Neuronal stem cell (in vitro differentiated cells): ENCODE data around the gene GPI.
"Not testable (repeated sequence)": the region's sequence is repeated elsewhere in the genome, so short reads cannot be mapped to it uniquely, and the experiment has no call there.

Source experiments
- DNase-seq: peaks from one replicate; pipeline ENCODE4 v3.0.0-alpha.2; 2013; ENCODE audit warnings: low spot score
- H2AFZ ChIP-seq: one replicate; pipeline ENCODE4 v1.6.1; 2013; ENCODE audit warnings: mild to moderate bottlenecking, low read length, inconsistent platforms
- H2AK5ac ChIP-seq: 2 replicates; pipeline ENCODE4 v1.6.1; 2013; ENCODE audit warnings: low read depth, mild to moderate bottlenecking, inconsistent platforms, low read length, moderate library complexity, mixed read lengths
- H2BK120ac ChIP-seq: 2 replicates; pipeline ENCODE4 v1.6.1; 2013; ENCODE audit warnings: low read depth, mild to moderate bottlenecking, inconsistent platforms, low read length, moderate library complexity, mixed read lengths
- H2BK12ac ChIP-seq: one replicate; pipeline ENCODE4 v1.6.1; 2013; ENCODE audit warnings: low read length, inconsistent platforms
- H2BK15ac ChIP-seq: 2 replicates; pipeline ENCODE4 v1.6.1; 2013; ENCODE audit warnings: mild to moderate bottlenecking, low read length, inconsistent platforms, mixed read lengths
- H2BK5ac ChIP-seq: one replicate; pipeline ENCODE4 v1.6.1; 2013; ENCODE audit warnings: inconsistent platforms, mild to moderate bottlenecking, low read length, moderate library complexity
- H3K14ac ChIP-seq: one replicate; pipeline ENCODE4 v1.6.1; 2013; ENCODE audit warnings: low read length, inconsistent platforms
- H3K18ac ChIP-seq: 2 replicates; pipeline ENCODE4 v1.6.1; 2013; ENCODE audit warnings: low read length, inconsistent platforms
- H3K23ac ChIP-seq: 2 replicates; pipeline ENCODE4 v1.6.1; 2013; ENCODE audit warnings: low read depth, mild to moderate bottlenecking, mixed read lengths, low read length, inconsistent platforms; ENCODE audit not compliant: poor library complexity
- H3K27ac ChIP-seq: replicated peaks from 3 replicates; pipeline ENCODE4 v1.5.1; 2013; ENCODE audit warnings: low read length, inconsistent platforms
- H3K27me3 ChIP-seq, 3 experiments: 2 replicates each; pipeline ENCODE4 v1.6.1; 2013; ENCODE audit warnings: low read length in 3 of 3, mild to moderate bottlenecking in 2 of 3, inconsistent platforms in 1 of 3, low read depth in 1 of 3, mixed read lengths in 1 of 3, moderate library complexity in 1 of 3; ENCODE audit not compliant: control insufficient read depth in 3 of 3, insufficient read depth in 3 of 3
- H3K36me3 ChIP-seq, 2 donors: replicated peaks in 1 of 2; 2 replicates each; pipeline ENCODE4 v1.6.1; 2013; ENCODE audit warnings: low read length in 2 of 2; ENCODE audit not compliant: control insufficient read depth in 2 of 2, insufficient read depth in 2 of 2
- H3K4ac ChIP-seq: 2 replicates; pipeline ENCODE4 v1.6.1; 2013; ENCODE audit warnings: inconsistent platforms, mild to moderate bottlenecking, low read length, moderate library complexity
- H3K4me1 ChIP-seq, 2 donors: 1 replicate in 1 of 2; 2 replicates in 1 of 2; pipeline ENCODE4 v1.6.1; 2013; ENCODE audit warnings: low read length in 2 of 2, low read depth in 1 of 2; ENCODE audit not compliant: control insufficient read depth in 2 of 2, insufficient read depth in 1 of 2
- H3K4me2 ChIP-seq: one replicate; pipeline ENCODE4 v1.6.1; 2013; ENCODE audit warnings: mild to moderate bottlenecking, low read length, inconsistent platforms; ENCODE audit not compliant: insufficient read depth, poor library complexity, severe bottlenecking
- H3K4me3 ChIP-seq, 2 donors: 2 replicates each; pipeline ENCODE4 v1.5.1; 2013; ENCODE audit warnings: low read length in 2 of 2, mild to moderate bottlenecking in 2 of 2, inconsistent platforms in 1 of 2, moderate library complexity in 1 of 2
- H3K79me1 ChIP-seq: one replicate; pipeline ENCODE4 v1.6.1; 2013; ENCODE audit warnings: low read depth, mild to moderate bottlenecking, inconsistent platforms, low read length, moderate library complexity
- H3K9ac ChIP-seq: one replicate; pipeline ENCODE4 v1.6.1; 2013; ENCODE audit warnings: mild to moderate bottlenecking, low read depth, low read length, inconsistent platforms; ENCODE audit not compliant: poor library complexity
- H3K9me3 ChIP-seq, 2 donors: replicated peaks in 1 of 2; 2 replicates each; pipeline versions ENCODE3 to v1.6.1; 2013; ENCODE audit warnings: low read length in 2 of 2, mild to moderate bottlenecking in 2 of 2, inconsistent platforms in 1 of 2, low read depth in 1 of 2, mixed read lengths in 1 of 2, moderate library complexity in 1 of 2; ENCODE audit not compliant: control insufficient read depth in 2 of 2, insufficient read depth in 1 of 2
- H4K8ac ChIP-seq: one replicate; pipeline ENCODE4 v1.6.1; 2013; ENCODE audit warnings: low read depth, mild to moderate bottlenecking, inconsistent platforms, low read length, moderate library complexity
- H4K91ac ChIP-seq: one replicate; pipeline ENCODE4 v1.6.1; 2013; ENCODE audit warnings: low read length, low read depth, mild to moderate bottlenecking, inconsistent platforms; ENCODE audit not compliant: poor library complexity
- WGBS, 2 donors: extraction: QIAGEN DNeasy Blood & Tissue Kit; methylation state at CpG; one replicate each; pipeline ENCODE4 v1.1.7; 2013; ENCODE audit warnings: missing lambda C conversion rate in 2 of 2, mixed read lengths in 1 of 2; ENCODE audit not compliant: insufficient read length in 2 of 2, insufficient replicate concordance in 1 of 2; ENCODE audit errors: extremely low coverage in 2 of 2; 5-methylcytosine and 5-hydroxymethylcytosine counted together

The GPI gene

GRCh38 chr19:34331596-34331995 lies 33.4 kb upstream of the GPI start:
- WGBS, 2 donors = no CpG with 5 or more reads among the region's 10 CpGs

GRCh38 chr19:34332027-34332760 lies 32.8 kb upstream of the GPI start:
- WGBS, 2 donors = no CpG with 5 or more reads among the region's 5 CpGs
- no peak overlapping the region for H4K8ac ChIP-seq
- H2BK5ac ChIP-seq = no peak overlapping the region
- no peak overlapping the region for H2BK120ac ChIP-seq
- no peak overlapping the region for H3K4me3 ChIP-seq
- H3K79me1 ChIP-seq = no peaks in the 10 kb centered on the region
- H2AFZ ChIP-seq = no peak overlapping the region
- no peak overlapping the region for H2AK5ac ChIP-seq
- no peak overlapping the region for H3K9ac ChIP-seq
- DNase-seq = no peak
- no peak overlapping the region for H3K27ac ChIP-seq
- H3K4ac ChIP-seq = no peak overlapping the region
- H3K9me3 ChIP-seq = peaks cover 0 to 2% of the 10 kb centered on the region in 2 donors
- H3K18ac ChIP-seq = no peak overlapping the region
- no peak overlapping the region for H3K14ac ChIP-seq
- H2BK15ac ChIP-seq = no peak overlapping the region
- H3K36me3 ChIP-seq = peaks cover 17 to 81% of the 10 kb centered on the region in 2 donors
- no peak overlapping the region for H3K4me2 ChIP-seq
- H3K4me1 ChIP-seq = no peaks in the 10 kb centered on the region
- H4K91ac ChIP-seq = no peak overlapping the region
- no peaks in the 10 kb centered on the region for H3K27me3 ChIP-seq
- H3K23ac ChIP-seq = no peak overlapping the region
- no peak overlapping the region for H2BK12ac ChIP-seq

More at GRCh38 chr19:34331596-34331995, 33.4 kb upstream of the GPI start:
- not testable (repeated sequence) for H3K4me2 ChIP-seq, DNase-seq, H3K27ac ChIP-seq, H3K4ac ChIP-seq, H4K91ac ChIP-seq, H3K23ac ChIP-seq, H2BK120ac ChIP-seq, H2BK5ac ChIP-seq, H2BK12ac ChIP-seq, H2BK15ac ChIP-seq, H3K18ac ChIP-seq, H3K27me3 ChIP-seq, H3K79me1 ChIP-seq, H3K4me1 ChIP-seq, H2AFZ ChIP-seq, H2AK5ac ChIP-seq, H3K9me3 ChIP-seq, H3K9ac ChIP-seq, H3K14ac ChIP-seq, H4K8ac ChIP-seq, H3K4me3 ChIP-seq
- peaks cover 17 to 80% of the 10 kb centered on the region in 2 donors for H3K36me3 ChIP-seq

DNA sequence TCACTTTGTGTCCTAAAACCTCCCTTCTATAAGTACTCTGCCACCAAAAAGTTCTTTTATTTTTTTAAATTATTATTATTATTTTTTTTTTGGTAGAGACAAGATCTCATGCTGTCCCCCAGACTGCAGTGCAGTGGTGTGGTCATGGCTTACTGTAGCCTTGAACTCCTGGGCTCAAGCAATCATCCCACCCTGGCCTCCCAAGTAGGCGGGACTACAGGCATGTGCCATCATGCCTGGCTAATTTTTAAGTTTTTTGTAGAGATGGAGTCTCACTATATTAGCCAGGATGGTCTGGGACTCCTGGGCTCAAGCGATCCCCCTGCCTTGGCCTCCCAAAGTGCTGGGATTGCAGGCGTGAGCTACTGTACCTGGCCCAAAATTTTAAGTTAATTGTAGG lies 29.1 kb upstream of the GPI start:
- H3K9ac ChIP-seq = no peak overlapping the region
- peaks cover 19 to 83% of the 10 kb centered on the region in 2 donors for H3K36me3 ChIP-seq
- H2BK15ac ChIP-seq = no peak overlapping the region
- H3K27ac ChIP-seq = no peak overlapping the region
- no peak overlapping the region for H2AFZ ChIP-seq
- no peaks in the 10 kb centered on the region for H3K4me1 ChIP-seq
- no peak overlapping the region for H3K4me2 ChIP-seq
- no peak overlapping the region for H3K4me3 ChIP-seq
- WGBS, 2 donors = no CpG with 5 or more reads among the region's 3 CpGs
- H4K8ac ChIP-seq = no peak overlapping the region
- H2BK5ac ChIP-seq = no peak overlapping the region
- H3K79me1 ChIP-seq = no peaks in the 10 kb centered on the region
- no peak for DNase-seq
- no peak overlapping the region for H2BK12ac ChIP-seq
- H2BK120ac ChIP-seq = no peak overlapping the region
- H3K27me3 ChIP-seq = no peaks in the 10 kb centered on the region
- no peak overlapping the region for H2AK5ac ChIP-seq
- no peak overlapping the region for H3K4ac ChIP-seq
- no peak overlapping the region for H4K91ac ChIP-seq
- H3K18ac ChIP-seq = no peak overlapping the region
- no peak overlapping the region for H3K14ac ChIP-seq
- no peak overlapping the region for H3K23ac ChIP-seq
- no peaks in the 10 kb centered on the region for H3K9me3 ChIP-seq

DNA sequence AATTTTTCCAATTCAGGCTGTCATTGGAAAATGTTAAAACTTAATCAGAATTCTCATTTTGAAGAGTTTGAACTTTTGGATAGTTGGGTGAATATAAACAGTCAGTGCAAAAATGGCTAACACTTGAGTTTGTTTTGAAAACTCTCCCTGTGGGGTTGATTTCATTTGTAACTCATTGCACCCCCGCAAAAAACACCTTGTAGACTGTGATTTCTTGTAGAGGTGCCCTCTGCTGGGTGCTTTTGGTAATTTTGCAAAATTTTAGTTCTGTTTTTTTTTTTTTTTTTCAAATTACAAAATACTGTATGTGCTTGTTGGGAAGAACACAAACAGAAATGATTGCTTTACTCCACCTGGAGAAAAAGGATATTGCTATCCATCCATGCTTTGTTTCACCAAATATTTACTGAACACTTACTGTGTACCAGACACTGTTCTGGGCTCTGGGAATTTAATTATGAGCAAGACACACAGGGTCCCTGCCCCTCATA lies 28.2 kb upstream of the GPI start:
- Histone ChIP-seq H4K8ac (no peak overlapping the region), H2AK5ac (no peak overlapping the region), H3K36me3 (peaks cover 24 to 84% of the 10 kb centered on the region in 2 donors), H2BK120ac (no peak overlapping the region), H2BK15ac (no peak overlapping the region), H3K4ac (no peak overlapping the region), H3K9me3 (no peaks in the 10 kb centered on the region), H3K18ac (no peak overlapping the region), H3K14ac (no peak overlapping the region), H3K4me3 (no peak overlapping the region), H2AFZ (no peak overlapping the region), H3K27ac (no peak overlapping the region), H3K27me3 (no peaks in the 10 kb centered on the region), H3K4me2 (no peak overlapping the region), H3K79me1 (no peaks in the 10 kb centered on the region), H3K23ac (no peak overlapping the region), H3K9ac (no peak overlapping the region), H4K91ac (no peak overlapping the region), H3K4me1 (no peaks in the 10 kb centered on the region), H2BK12ac (no peak overlapping the region), H2BK5ac (no peak overlapping the region)
- no CpG with 5 or more reads among the region's 1 CpG for WGBS, 2 donors
- DNase-seq = no peak
